Panc1 (cell line): Measurements from ENCODE around the gene PCGF3. TPM values are rescaled to one million over a fixed set of nuclear protein-coding genes. Genes with fewer than 3 reads are reported as not detected.

Experiments used
- ATAC-seq: fragments of 200-7000 bp; cut with Tn5 transposase; 2 replicates; pipeline ENCODE4 v1.9.1; 2020; ENCODE audit warnings: mild to moderate bottlenecking, moderate library complexity
- BruUV-seq: library from RNA; stranded (reverse); fragments of 400-500 nt; replicated peaks from 2 replicates; lab custom pipeline; 2021; lab: Mats Ljungman, UMichigan
- CTCF ChIA-PET: fragments of 300-600 bp; sonication (Branson Sonifier 250); formaldehyde crosslinking; loops from one replicate; lab custom pipeline; 2022; ENCODE audit warnings: antibody characterized with exemption; lab: Charles Lee
- POLR2A ChIA-PET: fragments of 300-600 bp; sonication (Branson Sonifier 250); formaldehyde crosslinking; loops from one replicate; lab custom pipeline; 2022; ENCODE audit warnings: antibody characterized with exemption; lab: Charles Lee
- DNase-seq: peaks from one replicate; pipeline ENCODE4 v3.0.0-alpha.2; 2010; ENCODE audit warnings: low read depth, low spot score
- H3K27ac ChIP-seq: 2 replicates; pipeline ENCODE4 v1.5.1; 2011; ENCODE audit warnings: mild to moderate bottlenecking, low read length, inconsistent platforms
- H3K27me3 ChIP-seq: fragments of 200-500 bp; sonication (Bioruptor generic); 2 replicates; pipeline ENCODE4 v1.6.0; 2014; ENCODE audit warnings: low read length, inconsistent platforms; ENCODE audit not compliant: control insufficient read depth, insufficient read depth
- H3K36me3 ChIP-seq: fragments of 200-500 bp; sonication (Bioruptor generic); 2 replicates; pipeline ENCODE4 v1.5.1; 2014; ENCODE audit warnings: inconsistent platforms, mild to moderate bottlenecking, low read length, moderate library complexity; ENCODE audit not compliant: control insufficient read depth, insufficient read depth
- H3K4me1 ChIP-seq: 2 replicates; pipeline ENCODE4 v1.5.1; 2011; ENCODE audit warnings: inconsistent platforms, mild to moderate bottlenecking, low read length, moderate library complexity; ENCODE audit not compliant: control insufficient read depth, insufficient read depth
- H3K4me3 ChIP-seq, 2 experiments: 2 replicates each; pipeline ENCODE4 v1.5.1; 2011 to 2012; ENCODE audit warnings: low read depth in 2 of 2, low read length in 2 of 2, mild to moderate bottlenecking in 2 of 2, inconsistent platforms in 1 of 2, moderate library complexity in 1 of 2
- H3K9me3 ChIP-seq: fragments of 200-500 bp; sonication (Bioruptor generic); 2 replicates; pipeline ENCODE4 v1.5.1; 2014; ENCODE audit warnings: low read depth, mild to moderate bottlenecking, inconsistent platforms, low read length, moderate library complexity; ENCODE audit not compliant: control insufficient read depth, insufficient read depth
- POLR2AphosphoS5 ChIP-seq: IDR thresholded peaks from 2 replicates; pipeline ENCODE4 v1.6.1; 2012; ENCODE audit warnings: mild to moderate bottlenecking, low read depth, low read length, moderate library complexity
- SIN3A ChIP-seq: IDR thresholded peaks from 2 replicates; pipeline ENCODE4 v1.6.1; 2012; ENCODE audit warnings: low read depth, mild to moderate bottlenecking, low read length, moderate library complexity, borderline replicate concordance; ENCODE audit not compliant: insufficient read depth
- TCF7L2 ChIP-seq: IDR thresholded peaks from 2 replicates; pipeline ENCODE4 v1.6.1; 2011; ENCODE audit warnings: mild to moderate bottlenecking, low read depth, low read length, inconsistent platforms
- in situ Hi-C: cut with HindIII; loops from 2 replicates; pipeline ENCODE4 v1.10.0; 2016; ENCODE audit warnings: low sequenced_read_pairs, low pct_unique_long_range_greater_than_20kb
- intact Hi-C: fragments of 100-400 bp; cut with micrococcal nuclease; formaldehyde crosslinking; loops from one replicate; pipeline ENCODE4 v1.10.0; 2022; ENCODE audit not compliant: unreplicated experiment
- total RNA-seq: library from RNA; stranded (reverse); gene quantifications from one replicate; pipeline ENCODE4 v1.2.1, GENCODE V29; 2021; ENCODE audit not compliant: unreplicated experiment
- TF ChIP-seq, protein P1 (sequence below), 2 experiments: IDR thresholded peaks; 2 replicates each; pipeline ENCODE4 v1.6.1; 2011 to 2012; ENCODE audit warnings: low read depth in 2 of 2, control low read depth in 1 of 2, low read length in 1 of 2, mild to moderate bottlenecking in 1 of 2, moderate library complexity in 1 of 2; ENCODE audit not compliant: insufficient read depth in 1 of 2
- TF ChIP-seq, protein P2 (sequence below): fragments of 450-650 bp; IDR thresholded peaks from 2 replicates; pipeline ENCODE4 v1.5.1; 2017; ENCODE audit warnings: mild to moderate bottlenecking

Gene PCGF3
- total RNA-seq, 1 experiment from 2014 or later = 44.6 TPM

DNA sequence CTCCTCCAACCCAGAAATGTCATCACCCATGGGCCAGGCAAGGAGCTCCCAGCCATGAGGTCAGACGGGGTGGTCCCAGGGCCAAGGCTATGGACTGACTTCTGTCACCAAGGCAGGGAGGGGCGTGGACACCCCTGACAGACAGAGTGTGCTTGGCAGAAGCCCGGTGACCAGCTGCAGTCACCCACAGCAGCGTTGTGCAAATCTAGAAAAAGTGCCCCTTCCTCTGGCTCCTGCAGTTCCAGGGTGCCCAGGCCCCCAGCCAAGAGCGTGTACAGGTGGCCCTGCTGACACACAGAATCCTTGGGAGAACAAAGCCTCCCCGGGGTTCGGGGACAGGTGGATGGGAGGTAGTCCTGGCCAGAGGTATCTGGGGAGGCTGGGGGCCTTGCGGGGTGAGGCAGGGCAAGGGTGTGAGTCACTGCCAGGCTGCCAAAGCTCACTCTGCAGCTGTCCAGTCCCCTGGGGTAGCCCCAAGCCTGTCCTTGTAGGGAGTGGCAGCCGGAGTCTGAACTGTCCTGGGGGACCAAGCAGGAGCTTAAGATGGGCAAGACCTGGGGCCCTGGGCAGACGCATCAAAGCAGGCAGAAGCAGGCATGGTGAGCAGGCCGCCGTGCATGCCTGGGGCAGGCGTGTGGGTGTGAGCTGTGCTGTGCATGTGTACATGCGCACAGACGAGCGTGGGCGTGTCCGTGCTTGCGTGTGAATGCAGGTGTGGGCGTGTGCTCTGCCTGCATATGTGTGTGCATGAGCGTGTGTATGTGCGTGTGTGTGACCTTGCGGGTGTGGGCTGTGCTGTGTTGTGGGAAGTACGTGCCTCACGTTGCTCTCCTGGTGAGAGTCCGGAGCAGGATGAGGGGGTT lies 28.0 kb upstream of the PCGF3 start:
- TF ChIP-seq POLR2AphosphoS5 (no peak), TCF7L2 (no peak), SIN3A (no peak)
- TF ChIP-seq, protein P1, sequence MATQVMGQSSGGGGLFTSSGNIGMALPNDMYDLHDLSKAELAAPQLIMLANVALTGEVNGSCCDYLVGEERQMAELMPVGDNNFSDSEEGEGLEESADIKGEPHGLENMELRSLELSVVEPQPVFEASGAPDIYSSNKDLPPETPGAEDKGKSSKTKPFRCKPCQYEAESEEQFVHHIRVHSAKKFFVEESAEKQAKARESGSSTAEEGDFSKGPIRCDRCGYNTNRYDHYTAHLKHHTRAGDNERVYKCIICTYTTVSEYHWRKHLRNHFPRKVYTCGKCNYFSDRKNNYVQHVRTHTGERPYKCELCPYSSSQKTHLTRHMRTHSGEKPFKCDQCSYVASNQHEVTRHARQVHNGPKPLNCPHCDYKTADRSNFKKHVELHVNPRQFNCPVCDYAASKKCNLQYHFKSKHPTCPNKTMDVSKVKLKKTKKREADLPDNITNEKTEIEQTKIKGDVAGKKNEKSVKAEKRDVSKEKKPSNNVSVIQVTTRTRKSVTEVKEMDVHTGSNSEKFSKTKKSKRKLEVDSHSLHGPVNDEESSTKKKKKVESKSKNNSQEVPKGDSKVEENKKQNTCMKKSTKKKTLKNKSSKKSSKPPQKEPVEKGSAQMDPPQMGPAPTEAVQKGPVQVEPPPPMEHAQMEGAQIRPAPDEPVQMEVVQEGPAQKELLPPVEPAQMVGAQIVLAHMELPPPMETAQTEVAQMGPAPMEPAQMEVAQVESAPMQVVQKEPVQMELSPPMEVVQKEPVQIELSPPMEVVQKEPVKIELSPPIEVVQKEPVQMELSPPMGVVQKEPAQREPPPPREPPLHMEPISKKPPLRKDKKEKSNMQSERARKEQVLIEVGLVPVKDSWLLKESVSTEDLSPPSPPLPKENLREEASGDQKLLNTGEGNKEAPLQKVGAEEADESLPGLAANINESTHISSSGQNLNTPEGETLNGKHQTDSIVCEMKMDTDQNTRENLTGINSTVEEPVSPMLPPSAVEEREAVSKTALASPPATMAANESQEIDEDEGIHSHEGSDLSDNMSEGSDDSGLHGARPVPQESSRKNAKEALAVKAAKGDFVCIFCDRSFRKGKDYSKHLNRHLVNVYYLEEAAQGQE (IDR thresholded peaks at IDR 0.05; ENCODE audit: insufficient read depth in 1 of 2, low read depth in 2 of 2, low read length in 1 of 2) = no peak
- TF ChIP-seq, protein P2, sequence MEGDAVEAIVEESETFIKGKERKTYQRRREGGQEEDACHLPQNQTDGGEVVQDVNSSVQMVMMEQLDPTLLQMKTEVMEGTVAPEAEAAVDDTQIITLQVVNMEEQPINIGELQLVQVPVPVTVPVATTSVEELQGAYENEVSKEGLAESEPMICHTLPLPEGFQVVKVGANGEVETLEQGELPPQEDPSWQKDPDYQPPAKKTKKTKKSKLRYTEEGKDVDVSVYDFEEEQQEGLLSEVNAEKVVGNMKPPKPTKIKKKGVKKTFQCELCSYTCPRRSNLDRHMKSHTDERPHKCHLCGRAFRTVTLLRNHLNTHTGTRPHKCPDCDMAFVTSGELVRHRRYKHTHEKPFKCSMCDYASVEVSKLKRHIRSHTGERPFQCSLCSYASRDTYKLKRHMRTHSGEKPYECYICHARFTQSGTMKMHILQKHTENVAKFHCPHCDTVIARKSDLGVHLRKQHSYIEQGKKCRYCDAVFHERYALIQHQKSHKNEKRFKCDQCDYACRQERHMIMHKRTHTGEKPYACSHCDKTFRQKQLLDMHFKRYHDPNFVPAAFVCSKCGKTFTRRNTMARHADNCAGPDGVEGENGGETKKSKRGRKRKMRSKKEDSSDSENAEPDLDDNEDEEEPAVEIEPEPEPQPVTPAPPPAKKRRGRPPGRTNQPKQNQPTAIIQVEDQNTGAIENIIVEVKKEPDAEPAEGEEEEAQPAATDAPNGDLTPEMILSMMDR = no peak
- intact Hi-C loops = no loop called here
- Histone ChIP-seq H3K27ac (no peak overlapping the region), H3K9me3 (no peaks in the 10 kb centered on the region), H3K36me3 (peaks cover 6% of the 10 kb centered on the region; the same call in 1 of the 2 replicates), H3K4me3 (no peak overlapping the region), H3K27me3 (no peaks in the 10 kb centered on the region), H3K4me1 (peaks cover 8% of the 10 kb centered on the region)
- in situ Hi-C loops = no loop called here
- POLR2A ChIA-PET = no interaction called here
- CTCF ChIA-PET = no interaction called here
- BruUV-seq = no TSS peak
- DNase-seq (no peak), ATAC-seq (no peak)

DNA sequence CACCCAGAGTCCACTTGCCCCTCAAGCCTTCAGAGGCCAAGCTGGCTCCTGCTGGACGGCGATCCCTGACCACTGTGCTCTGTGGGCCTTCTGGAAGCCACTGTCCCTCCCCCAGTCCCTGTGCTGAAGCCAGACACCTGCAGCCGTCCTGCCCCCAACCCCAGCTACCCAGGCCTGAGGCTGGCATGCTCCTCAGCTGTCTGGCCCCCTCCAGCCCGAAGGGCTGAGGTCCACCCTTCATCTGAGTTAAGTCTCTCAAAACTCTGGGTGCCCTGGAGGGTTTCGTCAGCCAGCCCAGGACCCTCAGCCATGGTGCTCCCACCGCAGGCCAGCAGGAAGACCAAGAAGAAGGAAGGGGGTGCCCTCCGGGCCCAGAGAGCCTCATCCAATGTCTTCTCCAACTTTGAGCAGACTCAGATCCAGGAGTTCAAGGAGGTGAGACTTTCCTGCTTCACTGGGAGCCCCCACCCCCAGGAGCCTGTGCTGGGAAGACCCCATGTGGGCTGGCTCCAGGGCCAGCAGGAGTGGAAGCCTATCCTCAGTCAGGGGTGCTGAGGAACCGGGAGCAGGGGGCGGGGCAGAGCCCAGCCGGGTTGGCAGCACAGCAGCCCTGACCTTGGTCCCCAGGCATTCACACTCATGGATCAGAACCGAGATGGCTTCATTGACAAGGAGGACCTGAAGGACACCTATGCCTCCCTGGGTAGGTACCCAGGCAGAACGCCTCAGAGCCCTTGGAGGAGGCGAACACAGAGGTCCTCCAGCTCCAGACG lies 27.1 kb upstream of the PCGF3 start:
- Histone ChIP-seq H3K27me3 (no peaks in the 10 kb centered on the region), H3K4me1 (peaks cover 9% of the 10 kb centered on the region), H3K9me3 (no peaks in the 10 kb centered on the region), H3K36me3 (peaks cover 6% of the 10 kb centered on the region; the same call in 1 of the 2 replicates), H3K27ac (no peak overlapping the region), H3K4me3 (no peak overlapping the region)
- no TSS peak for BruUV-seq
- POLR2A ChIA-PET = no interaction called here
- DNase-seq (no peak), ATAC-seq (no peak)
- intact Hi-C loops (no loop called here), in situ Hi-C loops (no loop called here)
- CTCF ChIA-PET = interaction anchor here (0.8 kb wide), 1 partner anchor 14 kb away, joined by 3 read pairs; no protein-coding TSS in a partner anchor
- TF ChIP-seq SIN3A = no peak
- TF ChIP-seq POLR2AphosphoS5 = no peak
- TF ChIP-seq TCF7L2 = no peak
- TF ChIP-seq, protein P1 (IDR thresholded peaks at IDR 0.05; ENCODE audit: insufficient read depth in 1 of 2, low read depth in 2 of 2, low read length in 1 of 2) = no peak
- TF ChIP-seq, protein P2 = no peak
